NCI-H345 treated with DMSO at 0.1 percent for 48 hours (cell line): ENCODE results near the gene LRRFIP1.

Source experiments
- DNase-seq: peaks from one replicate; lab custom pipeline; 2025; ENCODE audit not compliant: unreplicated experiment; lab: John Stamatoyannopoulos, UW

Gene LRRFIP1

DNA sequence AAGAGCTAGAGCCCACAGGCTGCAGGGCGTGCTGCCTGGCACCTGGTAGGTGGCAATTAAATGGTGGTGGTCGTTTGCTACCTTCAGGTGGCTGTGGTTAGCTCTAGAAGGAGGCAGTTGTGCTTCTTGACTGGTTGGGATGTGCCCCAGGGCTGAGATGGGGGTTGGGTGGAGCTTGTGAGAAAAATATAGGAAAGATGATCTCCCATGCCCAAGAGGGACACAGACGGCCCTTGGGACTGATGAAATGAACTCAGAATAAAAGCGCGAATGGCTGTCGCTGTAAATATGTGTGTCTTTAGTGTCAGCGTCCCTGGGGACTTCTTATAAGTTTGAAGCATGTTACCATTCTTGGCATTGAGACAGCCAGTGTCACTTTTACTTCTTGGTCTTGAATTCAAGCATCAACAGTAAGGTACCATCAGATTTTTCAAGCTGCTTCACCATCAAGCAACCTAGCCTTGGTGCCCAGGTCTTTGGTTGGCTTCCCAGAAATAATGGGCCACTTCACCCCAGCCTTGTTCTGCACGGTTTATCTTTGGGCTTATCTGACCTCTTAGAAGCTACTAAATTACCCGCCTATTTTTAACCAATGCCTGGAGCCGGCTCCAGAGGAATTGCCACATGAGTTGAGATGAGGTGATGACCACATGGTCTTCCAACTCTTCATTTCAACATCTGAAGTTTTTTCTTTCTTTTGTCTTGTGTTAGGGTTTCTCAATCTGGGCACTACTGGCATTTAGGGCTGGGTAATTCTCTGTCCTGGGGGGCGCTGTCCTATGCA, 11.9 kb downstream of the LRRFIP1 start:
- no peak for DNase-seq

DNA sequence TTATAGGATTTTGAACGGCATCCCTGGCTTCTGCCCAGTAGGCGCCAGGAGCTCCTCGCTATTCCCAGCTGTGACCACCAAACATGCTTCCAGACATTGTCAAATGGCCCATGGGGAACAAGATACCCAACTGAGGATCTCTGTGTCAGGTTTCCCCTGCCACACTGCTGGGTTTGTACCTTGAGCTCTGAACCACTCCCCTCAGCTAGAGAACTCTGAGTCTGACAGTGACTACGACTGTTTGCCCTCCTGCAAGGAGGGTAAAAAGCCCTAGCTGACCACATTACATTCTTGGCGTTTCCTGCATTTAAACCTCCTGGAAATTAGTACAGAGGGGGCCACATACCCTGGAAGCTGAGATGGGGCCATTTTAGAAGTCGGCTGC, 12.4 kb downstream of the LRRFIP1 start:
- DNase-seq = no peak

DNA sequence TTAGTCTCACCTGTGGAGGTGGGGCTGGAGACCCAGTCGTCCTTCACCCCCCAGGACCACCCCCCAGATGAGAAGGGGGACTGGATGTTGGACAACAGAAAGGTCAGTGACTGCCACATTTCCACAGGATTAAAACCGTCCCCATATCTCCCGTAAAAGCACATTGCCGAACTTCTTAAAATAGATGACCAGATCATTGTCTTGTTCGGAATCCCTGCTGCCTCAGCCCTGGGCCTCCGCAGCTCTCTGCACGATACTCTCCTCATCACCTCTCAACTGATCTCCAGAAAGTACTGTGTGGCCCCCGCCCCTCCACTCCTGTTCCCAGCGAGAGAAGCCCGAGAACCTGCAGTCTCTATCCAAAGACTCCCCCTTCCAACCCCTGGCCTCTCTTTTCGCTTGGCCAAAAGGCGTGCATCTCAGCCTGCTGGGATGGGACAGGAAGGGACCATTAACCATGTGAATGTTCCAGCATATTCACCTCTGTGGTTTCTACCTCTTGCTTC, 13.2 kb downstream of the LRRFIP1 start:
- DNase-seq = no peak

DNA sequence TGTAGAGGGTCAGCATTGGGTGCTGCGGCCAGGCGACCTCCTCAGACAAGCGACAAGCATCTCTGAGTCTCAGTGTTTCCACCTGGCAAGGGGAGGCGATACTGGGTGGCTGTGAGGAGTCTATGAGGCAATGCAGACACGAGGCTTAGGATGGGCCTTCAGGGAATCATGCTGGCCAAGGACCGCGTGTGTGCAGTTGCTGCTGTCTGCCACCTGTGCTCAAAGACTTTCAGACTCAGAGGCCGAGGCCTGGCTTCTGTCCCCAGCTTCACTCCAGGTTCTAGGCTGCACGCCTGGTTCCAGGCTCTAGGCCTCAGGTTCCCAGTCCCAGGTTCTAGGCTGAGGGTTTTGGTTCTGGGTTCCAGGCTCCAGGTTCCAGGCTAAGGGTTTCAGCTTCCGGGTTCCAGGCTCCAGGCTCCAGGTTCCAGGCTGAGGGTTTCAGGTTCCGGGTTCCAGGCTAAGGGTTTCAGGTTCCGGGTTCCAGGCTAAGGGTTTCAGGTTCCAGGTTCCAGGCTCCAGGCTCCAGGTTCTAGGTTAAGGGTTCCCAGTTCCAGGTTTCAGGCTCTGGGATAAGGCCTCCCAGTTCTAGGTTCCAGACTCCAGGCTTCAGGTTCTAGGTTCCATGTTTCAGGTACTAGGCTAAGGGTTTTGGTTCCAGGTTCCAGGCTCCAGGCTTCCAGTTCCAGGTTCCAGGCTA, 14.8 kb downstream of the LRRFIP1 start:
- no peak for DNase-seq

DNA sequence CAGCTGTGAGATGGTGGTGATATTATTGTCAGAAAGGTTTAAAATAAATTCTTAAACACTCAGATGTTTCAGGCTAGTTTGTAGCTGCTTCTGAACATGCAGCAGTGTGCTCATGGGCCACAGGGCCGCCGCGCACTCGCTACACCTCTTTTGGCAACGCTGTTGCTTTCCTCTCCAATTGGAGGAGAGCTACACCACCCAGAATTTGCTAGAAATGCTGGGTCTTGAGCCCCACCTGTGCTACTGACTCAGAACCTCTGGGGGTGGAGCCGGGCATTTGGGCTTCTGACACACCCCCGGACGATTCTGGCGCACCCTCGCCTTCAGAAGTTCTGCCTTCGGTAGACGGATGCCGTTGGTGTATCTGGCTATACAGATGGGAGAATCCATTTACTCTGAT, 15.7 kb downstream of the LRRFIP1 start:
- DNase-seq = no peak

DNA sequence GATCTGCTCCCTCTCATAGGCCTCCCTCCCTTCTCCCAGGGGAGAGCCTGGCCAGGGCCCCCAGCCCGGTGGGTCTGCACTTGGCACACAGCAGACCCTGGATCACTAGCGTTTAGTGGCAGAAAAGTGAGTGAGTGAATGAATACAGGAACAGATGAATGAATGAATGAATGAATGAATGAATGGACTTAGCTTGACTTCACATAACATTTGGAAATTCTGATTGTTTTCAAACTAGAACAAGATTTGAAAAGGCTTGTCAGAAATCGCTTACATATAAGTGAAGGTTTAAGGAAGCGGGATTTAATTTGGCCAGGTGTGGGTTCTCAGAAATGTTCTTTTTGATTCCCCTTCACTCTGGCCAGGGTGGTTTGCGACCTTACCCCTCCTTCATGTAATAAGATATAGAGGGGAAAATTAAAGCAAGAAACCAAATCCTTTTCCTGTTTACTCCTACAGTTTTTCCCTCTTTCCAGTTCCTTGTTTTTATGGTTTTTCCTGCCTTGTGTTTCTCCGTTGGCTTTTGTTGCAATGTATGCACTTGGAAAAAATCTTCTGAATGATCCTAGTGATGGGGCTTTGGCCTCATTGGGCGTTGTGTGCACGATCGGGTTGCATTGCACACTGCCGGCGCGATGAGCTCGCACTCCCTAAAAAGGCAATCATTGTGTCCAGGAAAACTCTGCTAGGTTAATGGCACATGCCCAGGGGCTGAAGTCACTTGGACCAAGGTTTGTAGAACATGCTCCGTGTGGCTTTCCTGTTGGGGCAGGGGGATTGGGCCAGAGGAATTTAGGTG, 16.4 kb downstream of the LRRFIP1 start:
- DNase-seq = no peak

DNA sequence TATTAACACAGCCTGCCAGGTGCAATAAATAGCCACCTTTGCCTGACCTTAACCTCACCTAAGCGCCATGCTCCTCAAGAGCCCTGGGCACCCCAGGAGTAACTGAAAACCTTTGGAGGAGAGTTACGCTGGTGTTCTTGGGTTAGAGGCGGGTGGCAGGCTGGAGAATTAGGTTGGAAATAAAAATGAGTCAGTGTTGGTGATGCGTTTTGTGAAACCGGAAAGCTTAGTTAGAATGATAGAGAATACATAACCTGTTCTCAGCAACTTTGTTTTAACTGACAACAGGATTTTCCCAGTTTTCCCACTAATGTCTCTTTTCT, 17.0 kb downstream of the LRRFIP1 start:
- DNase-seq = no peak

DNA sequence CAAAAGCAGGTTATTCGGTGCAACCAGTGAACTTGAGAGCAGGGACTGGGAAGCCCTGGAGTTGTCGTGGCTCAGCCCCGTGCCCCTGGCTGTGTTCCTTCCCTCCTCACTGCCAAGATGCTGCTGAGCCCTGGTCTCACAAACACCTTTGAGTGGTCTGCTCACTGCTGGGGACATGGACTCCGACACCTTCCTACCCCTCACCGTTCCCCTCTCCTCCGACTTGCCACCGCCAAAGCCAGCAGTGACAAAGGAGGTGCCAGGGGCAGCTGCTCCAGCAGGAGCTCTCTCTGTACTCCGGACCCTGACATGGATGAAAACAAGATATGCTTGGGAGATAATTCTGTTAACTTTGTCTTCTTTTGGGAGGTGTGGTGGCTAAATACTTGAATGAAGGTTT, 17.9 kb downstream of the LRRFIP1 start:
- no peak for DNase-seq

DNA sequence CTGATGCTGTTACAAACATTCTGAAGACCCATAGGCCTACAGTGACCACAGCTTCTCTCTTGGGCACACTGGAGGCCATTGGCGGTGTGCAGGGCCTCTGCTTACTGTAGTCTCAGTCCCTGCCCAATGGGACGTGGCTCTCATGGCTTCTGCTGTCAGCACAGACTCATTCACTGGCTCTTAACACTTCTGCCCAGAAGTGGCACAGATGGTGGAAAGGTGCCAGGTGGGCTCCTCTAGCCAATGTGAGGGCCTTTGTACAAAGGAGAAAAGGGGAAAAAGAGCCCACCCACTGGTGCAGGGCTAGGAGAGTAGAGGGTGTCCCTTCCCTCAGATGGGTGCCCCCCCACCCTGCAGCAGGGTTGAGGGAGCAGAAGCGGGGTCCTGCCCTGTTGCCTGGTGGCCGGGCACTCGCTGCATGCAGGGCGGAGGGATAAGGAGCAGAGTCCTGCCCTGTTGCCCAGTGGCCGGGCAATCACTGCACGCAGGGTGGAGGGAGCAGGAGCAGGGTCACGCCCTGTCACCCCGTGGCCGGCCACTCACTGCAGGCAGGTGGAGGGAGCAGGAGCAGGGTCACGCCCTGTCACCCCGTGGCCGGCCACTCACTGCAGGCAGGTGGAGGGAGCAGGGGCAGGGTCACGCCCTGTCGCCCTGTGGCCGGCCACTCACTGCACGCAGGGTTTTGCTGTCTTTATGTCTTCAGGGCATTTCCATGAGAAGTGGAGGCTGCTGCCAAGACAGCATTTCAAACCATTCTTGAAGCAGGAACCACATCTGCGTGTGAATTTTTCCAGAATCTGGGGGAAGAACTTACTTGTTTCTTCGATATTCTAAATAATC, 20.0 kb downstream of the LRRFIP1 start:
- DNase-seq = no peak

DNA sequence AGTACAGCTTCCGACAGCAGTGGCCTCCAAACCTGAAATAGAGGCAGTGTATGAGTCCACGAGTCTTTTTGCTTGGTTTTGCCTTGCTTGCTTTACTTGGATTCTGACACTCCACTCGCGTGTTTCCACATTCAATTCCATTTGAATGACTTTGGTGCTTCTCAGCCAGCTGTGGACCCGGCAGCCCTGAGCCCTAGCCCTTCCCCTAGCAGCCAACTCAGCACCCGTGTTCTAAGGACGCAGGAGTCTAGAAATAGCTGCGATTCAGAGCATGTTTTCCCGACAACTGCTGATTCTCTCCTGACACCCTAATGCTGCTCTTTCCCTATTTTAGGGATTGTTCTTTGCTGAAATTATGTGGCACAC, 20.6 kb downstream of the LRRFIP1 start:
- no peak for DNase-seq

DNA sequence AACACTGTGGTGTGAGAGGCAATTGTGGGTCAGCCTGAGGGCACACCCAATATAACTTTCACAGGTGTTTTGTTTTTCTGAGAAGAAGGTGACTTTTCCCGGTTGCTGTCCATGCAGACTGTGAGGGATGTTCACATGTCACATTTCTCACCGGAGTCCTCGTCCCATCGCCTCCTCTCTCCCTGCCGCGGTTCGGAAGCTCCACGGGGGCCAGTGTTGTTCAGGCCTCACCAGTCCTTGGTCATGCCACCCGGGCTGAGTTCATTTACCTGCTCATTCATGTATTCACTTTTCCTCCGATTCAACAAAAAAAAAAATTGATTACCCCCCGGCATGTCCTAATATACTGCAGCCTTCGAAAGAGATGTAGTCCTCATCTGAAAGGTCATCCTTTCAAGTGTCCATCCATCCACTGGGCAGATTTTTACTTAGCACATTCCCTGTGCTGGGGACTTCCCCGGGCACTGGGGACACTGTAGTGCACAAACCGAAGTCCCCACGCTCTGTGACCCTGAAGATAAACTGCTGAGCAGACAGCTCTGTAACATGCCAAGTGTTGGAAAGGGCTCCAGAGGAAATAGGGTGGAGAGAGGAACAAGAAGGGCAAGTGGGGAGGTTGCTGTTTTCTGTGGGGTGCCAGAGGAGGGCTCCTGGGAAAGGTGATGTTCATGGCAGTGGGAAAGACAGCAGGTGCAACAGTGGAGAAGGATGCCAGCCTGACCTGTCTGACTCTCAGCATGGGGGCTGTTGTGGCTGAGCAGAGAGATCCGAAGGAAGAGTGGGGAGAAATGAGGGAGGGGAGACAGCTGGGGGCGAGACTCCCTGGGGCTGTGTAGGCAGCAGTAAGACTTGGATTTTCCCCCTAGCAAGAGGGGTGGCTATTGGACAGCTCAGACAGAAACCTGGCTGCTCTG, 22.4 kb downstream of the LRRFIP1 start:
- DNase-seq = no peak

DNA sequence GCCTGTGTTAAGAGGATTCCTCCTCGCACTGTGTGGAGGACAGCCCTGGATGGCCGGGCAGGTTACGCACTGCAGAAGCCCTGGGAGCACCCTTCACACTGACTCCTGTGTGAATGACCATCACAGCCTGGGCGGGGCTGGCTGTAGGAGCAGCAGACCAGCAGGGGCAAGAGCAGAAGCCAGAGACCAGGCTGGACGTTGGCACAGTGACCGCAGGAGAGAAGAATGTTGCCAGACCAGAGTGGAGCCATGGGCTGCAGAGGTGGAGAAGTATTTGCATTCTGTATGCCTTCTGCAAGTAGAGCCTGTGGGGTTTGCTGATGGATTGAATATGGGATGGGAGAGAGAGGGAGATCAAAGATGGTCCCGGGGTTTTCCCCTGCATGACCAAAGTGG, 23.1 kb downstream of the LRRFIP1 start:
- DNase-seq = no peak

DNA sequence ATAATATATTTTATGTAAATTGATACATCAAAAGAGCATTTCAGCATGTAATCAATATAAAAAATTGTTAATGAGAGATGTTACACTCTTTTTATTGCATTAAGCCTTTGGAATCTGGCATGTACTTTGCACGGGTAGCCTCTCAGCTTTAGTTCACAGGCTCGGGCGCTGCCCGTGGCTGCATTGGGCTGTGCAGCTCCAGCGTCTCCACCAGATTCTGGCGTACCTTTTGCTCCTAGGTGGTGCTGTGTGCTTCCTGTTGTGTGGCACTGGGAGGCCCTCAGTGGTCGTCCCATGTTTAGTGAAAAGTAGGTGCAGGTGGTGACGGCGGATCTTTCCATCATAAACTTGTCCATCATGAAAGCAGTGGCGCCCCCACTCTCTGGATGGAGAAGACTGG, 24.4 kb downstream of the LRRFIP1 start:
- DNase-seq = no peak

DNA sequence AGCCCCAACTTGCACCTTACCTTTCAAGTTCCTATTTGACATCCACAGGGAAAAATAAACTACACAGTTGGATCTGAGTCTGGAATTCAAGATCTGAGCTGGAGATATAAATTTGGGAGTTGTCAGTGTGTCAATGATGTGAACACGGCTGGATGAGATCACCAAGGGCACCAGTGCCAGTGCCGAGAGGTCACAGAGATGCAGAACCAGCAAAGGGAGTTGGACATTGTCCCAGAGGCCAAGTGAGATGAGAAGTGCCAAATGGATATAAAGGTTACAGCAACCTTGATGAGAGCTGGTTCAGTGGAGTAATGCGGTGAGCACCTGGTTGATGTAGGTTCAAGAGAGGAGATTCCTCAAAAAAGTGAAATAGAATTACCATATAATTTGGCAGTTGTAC, 24.8 kb downstream of the LRRFIP1 start:
- no peak for DNase-seq

DNA sequence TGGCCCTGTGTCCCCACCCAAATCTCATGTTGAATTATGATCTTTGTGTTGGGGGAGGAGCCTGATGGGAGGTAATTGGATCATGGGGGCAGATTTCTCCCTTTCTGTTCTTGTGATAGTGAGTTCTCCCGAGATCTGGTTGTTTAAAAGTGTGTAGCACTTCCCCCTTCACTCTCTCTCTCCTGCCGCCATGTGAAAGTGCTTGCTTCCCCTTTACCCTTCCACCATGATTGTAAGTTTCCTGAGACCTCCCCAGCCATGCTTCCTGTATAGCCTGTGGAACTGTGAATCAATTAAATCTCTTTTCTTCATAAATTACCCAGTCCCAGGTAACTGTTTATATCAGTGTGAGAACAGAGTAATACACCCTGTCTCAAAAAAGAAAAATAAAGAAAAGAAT, 25.5 kb downstream of the LRRFIP1 start:
- no peak for DNase-seq

DNA sequence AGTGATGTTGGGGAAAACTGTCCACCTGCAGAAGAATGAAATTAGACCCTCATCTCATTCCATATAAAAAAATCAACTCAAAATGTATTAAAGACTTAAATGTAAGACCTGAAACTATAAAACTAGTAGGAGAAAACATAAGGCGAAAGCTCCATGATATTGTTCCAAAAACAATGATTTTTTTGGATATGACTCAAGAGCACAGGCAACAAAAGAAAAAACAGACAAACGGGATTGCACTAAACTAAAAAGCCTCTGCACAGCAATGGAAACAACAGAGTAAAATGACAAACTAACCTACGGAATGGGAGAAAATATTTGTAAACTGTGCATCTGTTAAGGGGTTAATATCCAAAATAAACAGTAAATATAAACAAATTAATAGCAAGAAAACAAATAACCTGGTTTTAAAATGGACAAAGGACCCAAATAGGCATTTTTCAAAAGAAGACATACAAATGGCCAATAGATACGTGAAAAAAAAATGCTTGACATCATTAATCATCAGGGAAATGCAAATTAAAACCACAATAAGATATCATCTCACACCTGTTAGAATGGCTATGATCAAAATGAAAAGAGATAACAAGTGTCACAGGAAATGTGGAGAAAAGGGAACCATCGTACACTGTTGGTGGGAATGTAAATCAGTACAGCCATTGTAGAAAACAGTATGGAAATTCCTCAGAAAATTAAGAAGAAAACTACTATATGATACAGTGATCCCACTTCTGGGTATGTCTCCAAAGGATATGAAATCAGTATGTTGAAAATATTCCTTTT, 26.6 kb downstream of the LRRFIP1 start:
- DNase-seq = no peak

DNA sequence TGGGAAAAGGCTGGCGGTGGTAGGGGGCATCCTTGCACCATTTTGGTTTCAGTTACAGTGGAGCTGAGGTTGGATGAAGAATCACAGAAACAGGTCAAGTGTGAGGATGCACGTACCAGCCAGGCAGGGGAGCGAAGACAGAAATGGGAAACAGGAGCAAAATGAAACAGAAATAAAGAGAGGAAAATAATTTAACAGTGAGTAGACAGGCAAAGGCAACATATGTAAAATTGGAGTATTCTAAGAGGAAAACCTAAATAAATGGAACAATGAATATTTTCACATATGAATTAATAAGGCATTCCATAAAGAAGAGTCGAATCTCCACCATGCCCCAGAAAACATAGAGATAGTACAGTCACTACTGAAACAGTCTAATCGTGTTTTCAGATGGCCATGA, 29.7 kb downstream of the LRRFIP1 start:
- DNase-seq = no peak

DNA sequence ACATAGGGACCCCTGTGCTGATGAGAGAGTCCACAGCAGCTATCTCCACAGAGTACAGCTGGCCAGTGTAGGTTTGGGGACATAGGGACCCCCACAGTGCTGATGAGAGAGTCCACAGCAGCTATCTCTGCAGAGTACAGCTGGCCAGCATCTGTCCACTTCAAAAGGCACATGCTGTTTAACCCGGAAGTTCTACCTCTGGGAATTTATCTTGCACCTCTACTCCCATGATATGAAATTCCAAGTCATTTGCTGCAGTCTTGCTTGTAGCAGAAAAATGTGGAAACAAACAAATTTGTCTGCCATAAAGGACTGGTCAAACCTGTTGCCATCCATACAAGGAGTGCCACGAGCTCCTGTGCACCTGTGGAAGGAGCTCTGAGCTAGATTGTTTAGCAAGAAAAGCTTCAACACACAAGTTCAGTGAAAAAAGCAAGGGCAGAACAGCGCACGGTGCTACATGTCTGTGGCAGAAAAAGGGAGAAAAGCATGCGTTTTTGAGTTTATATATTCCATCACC, 33.1 kb downstream of the LRRFIP1 start:
- DNase-seq = no peak

DNA sequence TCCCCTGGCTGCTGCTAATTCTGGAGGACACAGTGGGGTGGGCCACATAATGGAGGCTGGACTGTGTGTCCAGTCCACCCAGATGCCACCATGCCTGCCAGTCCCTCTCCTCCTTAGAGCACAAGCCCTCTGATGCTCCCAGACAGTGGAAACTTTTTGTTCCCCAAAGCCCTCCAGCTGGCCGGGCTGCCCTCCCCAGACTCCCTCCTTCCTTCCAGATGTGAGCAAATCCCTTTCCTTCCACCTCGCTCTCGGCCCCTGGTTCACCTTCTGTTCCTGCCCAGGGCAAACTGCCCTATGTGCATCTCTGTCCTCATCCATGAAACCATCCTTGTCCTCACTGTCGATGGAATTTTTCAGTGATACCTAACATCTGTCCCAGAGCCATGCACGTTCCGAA, 33.9 kb downstream of the LRRFIP1 start:
- DNase-seq = no peak
